Astrocyte (in vitro differentiated cells and primary cell): ENCODE results near the gene FKBP7. TPM values are rescaled to one million over a fixed set of nuclear protein-coding genes. Genes with fewer than 3 reads are reported as not detected.
"Not testable (repeated sequence)": the region's sequence is repeated elsewhere in the genome, so short reads cannot be mapped to it uniquely, and the experiment has no call there.

Source experiments
- DNase-seq: peaks from one replicate; pipeline ENCODE4 v3.0.0-alpha.2; 2010; ENCODE audit warnings: low read depth
- FAIRE-seq: peaks from 2 replicates; lab custom pipeline; 2011; peaks lifted over from hg19 to GRCh38; lab: Jason Lieb, UNC
- H2AFZ ChIP-seq: 2 replicates; pipeline ENCODE4 v1.6.0; 2012; ENCODE audit warnings: low read depth, low read length, inconsistent platforms
- H3K27ac ChIP-seq: 2 replicates; pipeline ENCODE4 v1.5.1; 2011; ENCODE audit warnings: low read depth, low read length, inconsistent platforms
- H3K27me3 ChIP-seq: 2 replicates; pipeline ENCODE4 v1.6.0; 2011; ENCODE audit warnings: low read length, inconsistent platforms; ENCODE audit not compliant: insufficient read depth
- H3K36me3 ChIP-seq: 2 replicates; pipeline ENCODE4 v1.5.1; 2011; ENCODE audit warnings: low read length, inconsistent platforms; ENCODE audit not compliant: insufficient read depth
- H3K4me1 ChIP-seq: 2 replicates; pipeline ENCODE4 v1.5.1; 2011; ENCODE audit warnings: low read length, inconsistent platforms; ENCODE audit not compliant: insufficient read depth
- H3K4me2 ChIP-seq: 2 replicates; pipeline ENCODE4 v1.6.0; 2012; ENCODE audit warnings: low read length, inconsistent platforms
- H3K4me3 ChIP-seq: 2 replicates; pipeline ENCODE4 v1.5.1; 2011; ENCODE audit warnings: low read depth, mild to moderate bottlenecking, low read length, inconsistent platforms; ENCODE audit not compliant: insufficient read depth
- H3K79me2 ChIP-seq: 2 replicates; pipeline ENCODE4 v1.6.0; 2012; ENCODE audit warnings: mild to moderate bottlenecking, low read length, inconsistent platforms; ENCODE audit not compliant: insufficient read depth
- H3K9ac ChIP-seq: 2 replicates; pipeline ENCODE4 v1.6.0; 2012; ENCODE audit warnings: mild to moderate bottlenecking, low read length, inconsistent platforms
- H3K9me3 ChIP-seq: 2 replicates; pipeline ENCODE4 v1.5.1; 2012; ENCODE audit warnings: low read depth, mild to moderate bottlenecking, low read length, inconsistent platforms; ENCODE audit not compliant: insufficient read depth
- H4K20me1 ChIP-seq: 2 replicates; pipeline ENCODE4 v1.6.0; 2012; ENCODE audit warnings: low read length, inconsistent platforms; ENCODE audit not compliant: insufficient read depth
- H3K27ac Mint-ChIP-seq: one replicate; pipeline ENCODE4 v1.8.0; 2021; ENCODE audit warnings: mild to moderate bottlenecking, mixed read lengths; ENCODE audit not compliant: unreplicated experiment
- H3K27me3 Mint-ChIP-seq: one replicate; pipeline ENCODE4 v1.8.0; 2021; ENCODE audit warnings: low read depth, mixed read lengths; ENCODE audit not compliant: unreplicated experiment
- H3K36me3 Mint-ChIP-seq: one replicate; pipeline ENCODE4 v1.8.0; 2021; ENCODE audit warnings: low read depth, mixed read lengths; ENCODE audit not compliant: unreplicated experiment
- H3K4me1 Mint-ChIP-seq: one replicate; pipeline ENCODE4 v1.8.0; 2021; ENCODE audit warnings: low read depth, mixed read lengths; ENCODE audit not compliant: unreplicated experiment
- H3K4me3 Mint-ChIP-seq: one replicate; pipeline ENCODE4 v1.8.0; 2021; ENCODE audit warnings: mild to moderate bottlenecking, moderate library complexity, mixed read lengths; ENCODE audit not compliant: unreplicated experiment
- H3K9me3 Mint-ChIP-seq: one replicate; pipeline ENCODE4 v1.8.0; 2021; ENCODE audit warnings: mild to moderate bottlenecking, mixed read lengths; ENCODE audit not compliant: unreplicated experiment
- CTCF ChIP-seq: IDR thresholded peaks from 2 replicates; pipeline ENCODE4 v1.5.1; 2011; ENCODE audit warnings: low read depth, mild to moderate bottlenecking, inconsistent platforms, low read length, moderate library complexity; ENCODE audit not compliant: insufficient read depth
- EZH2 ChIP-seq: IDR thresholded peaks from 2 replicates; pipeline ENCODE4 v1.6.1; 2012; ENCODE audit warnings: mild to moderate bottlenecking, low read length, inconsistent platforms; ENCODE audit not compliant: insufficient read depth
- total RNA-seq: library from RNA; stranded (reverse); gene quantifications from 2 replicates; pipeline ENCODE4 v1.2.1, GENCODE V29; 2021

FKBP7 gene
- total RNA-seq, 1 donor from 2014 or later, result 45.1 TPM

DNA sequence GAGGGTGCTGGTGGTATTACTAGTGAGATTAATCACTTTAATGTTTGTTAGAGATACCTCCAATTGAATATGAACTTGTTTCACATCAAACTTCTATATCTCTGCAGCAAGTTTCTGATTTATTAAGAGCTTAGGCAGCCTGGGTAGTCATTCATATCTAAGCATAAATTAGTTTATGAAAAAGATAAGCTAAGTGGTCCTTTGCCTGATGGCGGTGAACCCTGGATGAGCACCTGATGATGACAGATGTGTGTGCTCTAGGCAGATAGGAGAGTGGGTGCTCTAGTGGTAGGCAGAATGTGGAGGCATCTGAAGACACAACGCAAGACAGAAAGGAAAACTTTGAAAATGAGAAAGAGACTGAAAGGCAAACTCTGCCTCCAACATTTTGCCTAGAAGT, 5.0 kb downstream of the FKBP7 start:
- Histone ChIP-seq H3K27me3 (no peaks in the 10 kb centered on the region), H3K36me3 (peaks cover 2% of the 10 kb centered on the region), H4K20me1 (no peaks in the 10 kb centered on the region), H3K27ac (no peak overlapping the region), H3K9ac (no peak overlapping the region), H2AFZ (no peak overlapping the region), H3K4me1 (peaks cover 2% of the 10 kb centered on the region), H3K4me3 (no peak overlapping the region), H3K79me2 (peaks cover 20% of the 10 kb centered on the region), H3K4me2 (no peak overlapping the region), H3K9me3 (no peaks in the 10 kb centered on the region)
- H3K4me1 Mint-ChIP-seq, result peaks cover 3% of the 10 kb centered on the region
- H3K27me3 Mint-ChIP-seq, result no peaks in the 10 kb centered on the region
- DNase-seq, result no peak
- H3K4me3 Mint-ChIP-seq, result no peak overlapping the region
- no peaks in the 10 kb centered on the region for H3K9me3 Mint-ChIP-seq
- TF ChIP-seq CTCF (no peak), EZH2 (no peak)
- H3K36me3 Mint-ChIP-seq, result no peaks in the 10 kb centered on the region
- no peak for FAIRE-seq
- peak overlapping the region; percentile 59 for H3K27ac Mint-ChIP-seq

DNA sequence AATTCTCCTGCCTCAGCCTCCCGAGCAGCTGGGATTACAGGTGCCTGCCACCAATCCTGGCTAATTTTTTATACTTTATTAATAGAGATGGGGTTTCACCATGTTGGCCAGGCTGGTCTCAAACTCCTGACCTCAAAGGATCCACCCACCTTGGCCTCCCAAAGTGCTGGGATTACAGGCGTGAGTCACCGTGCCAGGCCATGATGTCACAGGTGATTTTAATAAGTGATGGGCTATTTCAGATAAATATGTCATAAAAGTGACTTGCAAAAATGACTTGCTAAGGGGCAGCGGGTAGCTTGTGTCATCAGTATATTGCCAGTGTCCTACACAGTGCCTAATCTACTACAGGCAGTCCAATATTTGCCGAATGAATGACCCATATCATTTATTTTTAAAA, 7.1 kb downstream of the FKBP7 start:
- H3K36me3 ChIP-seq, H3K4me2 ChIP-seq: not testable (repeated sequence)

DNA sequence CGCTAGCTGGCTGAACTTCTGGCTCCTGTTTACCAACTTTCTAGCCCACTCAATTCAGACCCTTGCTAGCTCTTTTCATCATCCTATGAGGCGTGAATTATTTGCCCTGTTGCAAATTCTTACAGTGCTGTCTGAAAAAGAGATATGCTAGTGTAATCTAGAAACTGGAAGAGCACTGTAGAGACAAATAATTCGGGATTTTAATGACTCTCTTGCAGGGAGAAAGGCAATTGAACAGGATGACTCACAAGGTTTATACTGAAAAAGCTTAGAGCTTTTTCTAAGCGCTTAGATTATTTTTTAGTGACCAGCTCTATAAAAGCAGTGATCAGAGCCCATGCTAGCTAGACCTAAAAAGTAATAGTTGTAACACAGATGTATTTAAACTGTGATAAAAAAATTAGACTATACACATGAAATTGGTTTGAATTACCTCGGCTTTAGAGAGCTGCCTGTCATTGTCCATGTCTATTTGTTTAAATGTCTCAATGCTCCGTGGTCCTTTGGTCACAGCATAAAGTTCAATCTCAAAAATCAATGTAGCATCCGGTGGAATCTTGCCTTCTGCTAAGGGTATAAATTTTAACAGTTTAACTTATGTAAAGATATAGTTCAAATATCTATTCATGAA, 9.1 kb downstream of the FKBP7 start:
- FAIRE-seq, result no peak
- TF ChIP-seq CTCF, result no peak
- TF ChIP-seq EZH2, result no peak

More for the DNA sequence above, 7.1 kb downstream of the FKBP7 start:
- H2AFZ ChIP-seq, H3K79me2 ChIP-seq, H3K9me3 Mint-ChIP-seq, H3K27me3 ChIP-seq, H3K4me3 Mint-ChIP-seq, FAIRE-seq, H3K9me3 ChIP-seq, DNase-seq, H4K20me1 ChIP-seq, H3K9ac ChIP-seq, H3K27ac Mint-ChIP-seq, H3K27me3 Mint-ChIP-seq, H3K4me3 ChIP-seq, H3K27ac ChIP-seq, H3K36me3 Mint-ChIP-seq, H3K4me1 ChIP-seq, H3K4me1 Mint-ChIP-seq: not testable (repeated sequence)

More for the DNA sequence above, 9.1 kb downstream of the FKBP7 start:
- Histone ChIP-seq H3K4me1 (no peaks in the 10 kb centered on the region), H2AFZ (no peak overlapping the region), H3K9me3 (no peaks in the 10 kb centered on the region), H3K9ac (no peak overlapping the region), H3K79me2 (peaks cover 3% of the 10 kb centered on the region), H3K4me3 (no peak overlapping the region), H4K20me1 (no peaks in the 10 kb centered on the region), H3K4me2 (no peak overlapping the region), H3K36me3 (peaks cover 11% of the 10 kb centered on the region), H3K27ac (no peak overlapping the region), H3K27me3 (no peaks in the 10 kb centered on the region)
- H3K9me3 Mint-ChIP-seq, result no peaks in the 10 kb centered on the region
- H3K27ac Mint-ChIP-seq, result no peak overlapping the region
- no peak overlapping the region for H3K4me3 Mint-ChIP-seq
- DNase-seq, result no peak
- no peaks in the 10 kb centered on the region for H3K27me3 Mint-ChIP-seq
- peaks cover 3% of the 10 kb centered on the region for H3K4me1 Mint-ChIP-seq
- no peaks in the 10 kb centered on the region for H3K36me3 Mint-ChIP-seq
